NOMO-1 treated with dmso at 0.1 percent for 144 hours (cell line): ENCODE results near the gene BCL11B.

Experiments
- DNase-seq: peaks from one replicate; lab custom pipeline; 2025; ENCODE audit not compliant: unreplicated experiment; lab: John Stamatoyannopoulos, UW

Gene BCL11B

DNA sequence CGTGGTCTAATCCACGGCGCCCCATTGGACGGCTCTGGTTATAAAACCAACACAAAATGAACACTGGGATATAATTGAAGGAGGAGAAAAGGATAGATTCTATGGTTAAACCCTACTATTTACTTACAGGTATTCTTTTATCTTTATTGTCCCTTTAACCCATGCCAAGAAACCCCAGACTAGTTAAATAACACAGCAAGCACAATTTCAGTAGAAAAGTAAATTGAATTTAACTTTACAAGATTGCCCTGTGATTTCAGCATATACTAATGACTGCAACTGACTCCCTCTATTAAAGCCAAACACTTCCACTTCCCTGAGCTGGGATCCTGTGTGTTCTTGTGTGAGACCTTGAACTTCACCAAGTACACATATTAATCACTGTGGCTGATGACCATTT lies 45.3 kb downstream of the BCL11B start:
- no peak for DNase-seq

DNA sequence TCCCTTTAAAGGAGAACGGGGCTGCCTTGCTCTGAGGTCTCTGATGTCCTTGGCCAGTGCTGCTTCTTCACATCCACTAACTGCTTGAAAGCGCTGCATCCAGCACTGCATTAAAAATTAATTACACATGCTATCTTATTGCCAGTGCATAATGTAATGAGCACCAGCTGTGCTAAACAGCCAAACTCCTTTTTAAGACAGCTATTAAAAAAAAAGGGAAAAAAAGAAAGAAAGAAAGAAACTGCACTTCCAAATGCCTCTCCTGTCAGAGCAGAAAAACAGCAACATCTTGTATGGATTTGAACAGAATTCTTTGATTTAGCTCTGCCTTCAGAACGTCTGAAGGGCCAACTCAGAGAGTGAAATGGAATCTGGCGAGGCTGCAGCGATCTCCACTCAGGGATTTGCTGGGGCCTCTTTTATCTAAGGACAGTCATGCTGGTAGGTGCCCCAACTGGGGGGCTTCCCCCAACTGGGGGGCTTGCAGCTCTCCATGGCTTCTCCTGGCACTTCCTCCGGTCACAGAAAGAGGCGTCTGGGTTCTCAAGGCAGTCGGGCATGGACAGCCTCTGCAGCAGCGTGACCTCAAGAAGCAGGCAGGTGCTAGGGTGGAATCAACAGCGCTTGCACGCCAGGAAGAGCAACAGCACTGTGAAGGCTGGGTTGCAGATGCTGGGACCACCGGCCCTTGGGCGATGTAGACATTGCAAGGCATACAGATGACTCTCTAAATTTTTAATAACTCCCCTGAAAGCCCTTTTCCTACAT lies 46.4 kb downstream of the BCL11B start:
- DNase-seq, result no peak

DNA sequence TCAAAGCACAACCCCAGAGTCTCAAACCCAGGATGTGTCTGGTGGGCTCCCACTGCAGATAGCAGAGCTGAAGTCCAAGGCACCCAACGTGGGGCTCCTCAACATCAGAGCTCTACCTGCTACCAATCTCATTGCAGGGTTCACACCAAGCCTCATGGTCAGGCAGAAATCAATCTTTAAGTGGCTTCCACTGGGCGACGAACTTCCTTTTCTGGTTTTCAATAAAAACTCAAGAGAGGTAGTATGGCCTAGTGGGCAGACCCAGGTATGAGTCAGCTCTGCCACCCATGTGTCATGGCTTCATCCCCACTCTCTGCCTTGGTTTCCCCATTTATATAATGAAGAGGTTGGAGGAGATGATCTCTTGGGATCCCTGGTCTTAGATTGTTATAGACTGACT lies 47.0 kb downstream of the BCL11B start:
- DNase-seq, result no peak

DNA sequence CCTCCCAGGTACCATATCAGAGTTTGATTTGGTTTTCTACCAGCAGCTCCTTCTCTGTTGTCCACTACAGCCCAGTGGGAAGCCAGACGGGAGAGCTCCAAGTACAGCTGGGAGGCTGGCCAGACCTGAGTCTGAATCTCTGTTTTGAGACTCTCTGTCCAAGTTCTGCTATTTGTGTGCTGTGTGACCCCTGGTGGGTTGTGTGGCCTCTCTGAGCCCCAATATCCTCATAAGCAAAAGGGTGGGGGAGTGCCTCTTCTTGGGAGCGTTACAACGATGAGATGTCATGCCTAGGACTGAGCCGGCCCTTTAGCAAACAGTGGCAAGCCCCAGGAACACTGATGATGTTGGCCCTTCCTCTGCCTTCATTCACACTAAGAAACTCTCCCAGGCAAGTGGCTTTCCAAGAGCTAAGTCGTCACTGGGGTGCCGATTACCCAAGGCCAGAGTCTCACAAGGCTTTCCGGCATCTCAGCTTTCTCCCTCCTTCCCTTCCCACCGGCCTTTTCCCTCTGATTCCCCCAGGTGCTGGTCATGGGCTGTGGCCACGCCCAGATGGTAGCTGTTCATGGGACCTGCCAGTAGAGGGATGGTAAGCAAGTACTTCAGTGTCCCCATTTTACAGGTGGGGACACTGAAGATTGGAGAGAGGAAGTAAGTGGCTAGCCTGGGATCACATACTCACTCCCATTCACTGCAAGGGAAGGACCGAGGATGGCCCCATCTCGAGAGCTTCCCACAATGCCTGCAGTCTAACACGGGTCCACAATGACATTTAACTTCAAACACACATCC lies 47.7 kb downstream of the BCL11B start:
- no peak for DNase-seq

DNA sequence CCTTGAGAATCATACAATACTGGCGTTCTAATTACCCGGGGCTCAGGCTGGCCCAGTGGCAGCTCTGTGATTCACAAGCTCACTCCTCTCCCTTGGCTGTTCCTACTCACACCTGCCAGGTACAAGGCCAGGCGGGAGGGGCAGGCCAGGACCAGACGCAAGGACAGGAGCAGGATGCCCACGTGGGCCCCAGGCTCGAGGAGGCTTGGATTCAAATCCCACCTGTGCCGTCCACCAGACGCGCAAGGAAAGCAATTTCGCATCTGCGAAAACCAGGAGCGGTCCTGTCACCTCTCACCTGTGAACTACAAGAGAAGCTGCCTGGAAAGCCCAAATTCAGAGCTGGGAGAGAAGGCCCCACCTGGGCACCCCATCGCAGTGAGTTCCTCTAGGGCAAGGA lies 50.6 kb downstream of the BCL11B start:
- no peak for DNase-seq

DNA sequence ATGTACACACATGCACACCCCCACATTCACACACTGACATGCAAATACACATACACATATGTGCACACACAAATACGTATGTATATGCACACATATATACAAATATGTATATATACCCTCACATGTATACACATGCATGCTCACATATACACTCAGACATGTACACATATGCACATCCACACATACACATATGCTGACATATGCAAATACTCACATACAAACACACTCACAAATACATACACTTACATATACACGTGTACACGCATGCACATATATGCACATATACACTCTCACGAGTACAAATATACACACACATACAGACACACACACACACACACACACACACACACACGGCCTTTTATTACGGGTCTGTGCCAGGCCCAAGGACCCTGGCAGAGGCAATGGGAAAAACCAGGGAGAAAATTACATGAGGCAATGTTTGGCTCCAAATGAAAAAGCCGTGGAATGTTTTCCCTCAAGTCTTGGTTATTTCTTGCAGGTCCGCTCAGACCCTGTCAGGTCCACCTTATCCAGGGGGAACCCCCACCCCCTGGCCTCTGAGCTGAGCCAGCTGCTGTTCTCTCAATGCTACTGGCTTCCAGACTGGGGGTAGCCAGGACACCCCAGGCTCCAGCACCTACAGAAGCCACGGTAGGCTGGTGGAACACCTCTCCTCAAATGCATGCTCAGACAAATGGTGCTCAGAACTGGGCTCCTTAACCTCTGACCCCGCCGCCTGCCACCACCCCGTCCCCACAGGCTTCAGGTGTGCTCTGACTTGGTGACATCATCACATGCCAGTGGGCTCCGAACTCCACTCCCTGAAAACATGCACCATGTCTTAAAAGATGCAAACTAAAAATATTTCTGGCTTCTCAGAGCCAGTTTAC lies 54.7 kb downstream of the BCL11B start:
- DNase-seq, result no peak

DNA sequence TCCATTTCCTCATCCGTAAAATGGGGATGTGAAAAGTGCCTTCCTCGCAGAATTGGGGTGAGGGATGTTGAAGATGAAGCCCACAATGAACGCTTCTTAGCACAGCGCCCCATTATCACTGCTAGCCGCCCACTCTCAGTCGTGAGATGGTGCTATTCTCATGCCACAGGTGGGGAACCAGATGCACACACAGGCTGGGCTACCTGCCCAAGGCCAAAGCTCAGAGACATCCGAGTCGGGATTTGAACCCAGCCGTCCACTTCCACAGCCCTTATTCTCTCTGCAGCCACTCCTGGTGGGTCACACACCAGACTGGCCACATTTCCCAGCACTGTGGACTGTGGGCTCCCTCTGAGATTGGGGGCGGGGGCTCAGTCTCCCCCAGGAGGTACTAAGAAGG lies 55.8 kb downstream of the BCL11B start:
- DNase-seq, result no peak

DNA sequence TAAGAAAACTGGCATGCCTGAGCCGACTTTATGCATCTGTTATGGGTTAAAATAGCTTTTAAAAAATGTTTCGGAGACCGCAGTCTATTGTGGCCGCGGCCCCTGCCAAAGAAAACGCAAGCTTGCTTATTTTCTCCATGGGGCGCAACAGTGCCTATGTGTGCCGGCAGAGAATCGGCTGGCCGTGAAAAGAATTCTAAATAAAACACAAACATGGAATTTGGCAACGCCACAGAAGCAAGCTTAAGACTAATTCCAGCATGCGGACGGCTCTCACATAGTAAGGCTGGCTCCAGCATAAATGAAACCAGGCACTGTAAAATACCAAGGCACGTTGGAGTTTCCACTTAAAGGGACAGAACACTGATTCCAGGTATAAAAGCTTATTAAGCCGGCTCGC lies 56.7 kb downstream of the BCL11B start:
- no peak for DNase-seq

DNA sequence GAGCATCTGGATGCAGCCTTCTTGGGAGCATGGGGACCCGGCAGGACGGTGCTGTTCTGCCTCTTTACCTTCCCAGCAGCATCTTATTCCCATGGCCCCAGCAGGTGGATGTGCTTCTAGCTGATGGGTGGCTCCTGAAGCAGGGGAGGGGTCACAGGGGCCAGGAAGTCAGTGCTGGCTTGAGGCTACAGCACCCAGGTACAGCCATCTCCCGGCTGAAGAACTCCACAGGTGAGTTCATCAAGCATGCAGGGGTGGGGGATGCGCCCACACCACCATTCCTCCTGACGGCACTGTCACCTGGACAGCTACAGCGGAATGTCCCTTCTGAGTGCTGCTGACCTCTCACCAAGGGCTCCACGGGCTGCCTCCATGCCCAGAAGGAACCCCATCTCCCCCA lies 57.3 kb downstream of the BCL11B start:
- DNase-seq, result no peak

DNA sequence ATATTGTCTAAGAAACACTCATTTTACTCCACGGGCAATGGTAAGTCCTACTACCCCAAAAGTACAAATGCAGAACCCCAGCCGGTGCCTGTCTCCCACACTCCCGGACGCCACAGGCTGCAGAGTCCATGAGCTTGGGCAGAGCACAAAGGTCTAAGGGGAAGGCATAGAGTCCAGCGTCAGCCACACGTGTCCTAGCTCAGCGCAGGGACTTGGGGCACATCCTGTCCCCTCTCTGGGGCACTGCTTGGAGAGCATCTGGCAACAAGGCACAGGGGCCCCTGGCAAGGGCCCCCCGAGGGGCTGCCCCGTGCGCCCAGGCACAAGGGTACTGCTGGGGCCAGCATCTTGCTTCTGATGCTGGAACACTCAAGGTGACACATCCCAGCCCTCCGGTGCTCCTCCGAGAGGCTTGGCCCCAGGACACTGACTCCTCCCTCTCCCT lies 58.4 kb downstream of the BCL11B start:
- DNase-seq, result no peak

DNA sequence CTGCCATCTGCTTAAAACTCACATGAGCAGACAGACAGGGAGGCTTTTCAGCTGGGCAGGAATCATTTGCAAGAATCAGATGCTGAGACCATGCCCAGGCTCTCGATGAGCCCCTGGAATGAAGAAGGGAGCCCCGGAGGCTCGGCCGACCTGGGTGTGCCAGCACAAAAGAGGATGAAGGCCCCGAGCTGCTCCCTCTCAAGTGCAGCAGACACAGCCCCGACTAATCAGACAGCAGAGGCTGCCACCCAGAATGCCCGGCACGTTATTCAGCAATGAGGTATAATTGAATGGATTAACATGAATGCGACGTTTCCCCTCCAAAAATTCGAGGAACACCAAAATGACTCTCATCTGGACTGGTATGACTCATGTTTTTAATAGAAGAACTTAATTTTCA lies 58.9 kb downstream of the BCL11B start:
- DNase-seq, result no peak

DNA sequence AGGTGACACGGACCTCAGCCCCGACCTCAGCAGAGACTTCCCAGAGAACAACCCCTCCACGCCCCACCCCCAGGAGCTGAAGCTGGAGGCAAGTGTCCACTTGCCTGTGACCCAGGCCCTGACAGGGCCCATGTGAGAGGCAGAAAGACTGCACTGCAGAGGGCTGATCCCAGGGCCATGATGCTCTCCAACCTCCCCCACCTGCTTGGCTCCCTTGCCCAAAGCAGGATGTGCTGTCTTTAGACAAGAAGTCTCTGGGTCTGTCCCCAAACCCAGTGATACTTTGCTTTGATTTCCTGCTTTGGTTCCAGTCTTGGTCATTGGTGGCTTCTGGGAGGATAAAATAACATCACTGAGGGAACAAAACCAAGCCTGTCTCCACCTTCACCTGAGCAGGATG lies 59.4 kb downstream of the BCL11B start:
- no peak for DNase-seq

DNA sequence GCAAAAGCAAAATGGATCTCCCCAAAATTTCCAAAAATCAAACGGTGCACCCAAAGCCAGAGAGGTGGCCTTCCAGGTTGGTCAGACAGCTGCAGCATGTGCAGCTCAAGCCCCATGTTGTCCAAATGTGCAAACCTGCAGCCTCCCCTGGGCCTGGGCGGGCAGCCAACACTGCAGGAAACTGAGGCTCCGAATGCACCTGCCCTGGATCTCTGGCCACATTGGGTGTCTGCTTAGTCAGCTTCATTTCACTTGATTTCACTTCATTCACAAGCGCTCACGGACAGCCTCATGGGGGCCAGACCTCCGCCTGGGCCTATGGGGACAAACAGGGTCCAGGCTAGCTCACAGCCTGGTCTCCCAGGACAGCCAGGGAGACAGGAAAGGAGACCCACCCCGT lies 59.8 kb downstream of the BCL11B start:
- DNase-seq, result no peak

DNA sequence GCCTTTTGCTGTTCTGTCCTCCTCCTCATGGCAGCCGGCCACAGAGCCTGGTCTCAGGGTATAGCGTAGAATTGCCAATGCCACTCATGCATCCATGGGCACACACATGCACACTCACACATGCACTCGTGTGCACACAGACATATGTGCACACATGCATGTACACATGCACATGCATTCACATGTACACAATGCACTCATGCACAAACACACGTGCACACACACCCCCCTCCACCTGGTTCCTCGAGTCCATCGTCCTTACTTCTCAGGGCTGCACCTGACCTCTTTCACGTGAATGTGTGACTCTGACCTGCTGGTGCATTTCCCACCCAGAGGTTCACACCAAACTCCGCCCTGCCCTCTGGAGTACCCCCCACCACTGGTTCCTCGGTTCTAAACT lies 60.6 kb downstream of the BCL11B start:
- no peak for DNase-seq

DNA sequence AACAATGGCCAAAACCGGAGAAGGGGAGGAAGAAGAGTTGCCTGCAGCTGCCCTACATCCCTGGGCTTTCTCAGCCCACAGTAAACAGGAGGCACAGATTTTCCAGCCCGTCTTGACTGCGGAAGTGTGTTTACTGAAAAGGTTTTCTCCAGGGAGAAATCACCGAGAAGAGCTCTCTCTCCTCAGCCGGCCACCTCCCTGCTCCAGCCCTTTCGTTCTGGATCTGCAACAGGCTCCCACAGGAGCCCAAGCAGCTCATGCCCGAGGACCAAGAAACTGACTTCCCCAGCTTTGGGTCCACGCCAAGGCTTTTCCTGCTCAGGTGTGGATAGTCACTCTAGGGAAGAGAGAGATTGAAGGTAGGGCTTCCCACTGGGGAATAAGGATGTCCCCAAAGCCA lies 61.7 kb downstream of the BCL11B start:
- no peak for DNase-seq

DNA sequence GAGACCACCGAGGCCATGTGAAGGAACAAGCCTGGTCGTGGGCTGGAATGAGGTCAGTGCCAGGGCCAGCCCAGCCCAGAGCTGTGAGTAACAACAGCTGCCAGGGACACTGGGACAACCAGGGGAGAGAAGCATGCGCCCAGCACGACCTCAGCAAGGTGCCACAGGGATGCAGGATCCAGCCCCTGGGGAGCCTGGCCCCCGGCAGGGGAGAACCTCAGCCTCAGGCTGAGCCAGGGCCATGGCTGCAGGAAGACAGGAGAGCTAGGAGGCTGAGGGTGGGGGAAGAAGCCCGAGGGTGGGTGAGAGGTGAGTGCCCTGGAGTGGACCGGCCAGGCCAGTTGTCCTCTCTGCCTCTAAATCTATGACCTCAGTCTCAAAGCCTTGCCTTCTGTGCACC lies 62.6 kb downstream of the BCL11B start:
- DNase-seq, result no peak

DNA sequence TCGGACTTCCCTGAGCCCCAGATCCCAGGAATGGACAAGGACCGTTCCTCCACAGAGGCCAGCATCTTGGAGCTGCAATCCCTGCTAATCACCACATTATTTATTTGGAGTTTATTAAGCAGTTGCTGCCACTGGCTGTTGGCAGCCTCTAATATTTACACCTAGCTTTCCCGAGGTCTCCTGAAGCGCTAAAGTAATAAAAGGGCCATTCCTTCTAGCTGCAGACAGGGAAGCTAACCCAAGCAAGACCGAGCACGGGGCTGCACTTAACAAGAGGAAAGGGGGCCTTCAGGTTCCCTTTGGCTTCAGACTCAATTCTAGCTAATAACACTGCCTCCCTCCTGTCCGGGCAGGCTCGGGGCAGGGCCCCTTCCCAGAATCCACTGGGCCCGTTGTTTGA lies 63.7 kb downstream of the BCL11B start:
- DNase-seq, result no peak

DNA sequence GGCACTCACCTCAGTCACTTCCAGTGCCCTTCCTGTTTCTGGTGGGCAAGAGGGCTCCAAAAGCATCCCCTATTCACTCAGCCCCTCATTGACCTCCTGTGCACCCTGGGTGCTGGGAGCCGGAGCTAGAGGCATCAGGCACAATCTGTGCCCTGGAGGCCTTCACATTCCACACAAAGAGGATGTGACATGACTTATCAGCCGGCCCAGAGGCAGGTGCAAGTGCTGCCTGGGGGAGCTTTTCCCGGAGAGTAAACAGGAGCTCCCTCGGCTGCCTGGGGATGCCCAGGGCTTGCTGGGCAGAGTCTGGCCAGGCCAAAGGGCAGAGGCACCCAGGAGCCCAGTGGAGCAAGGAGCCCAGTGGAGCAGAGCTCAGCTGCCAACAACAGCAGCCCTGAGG lies 64.5 kb downstream of the BCL11B start:
- no peak for DNase-seq

DNA sequence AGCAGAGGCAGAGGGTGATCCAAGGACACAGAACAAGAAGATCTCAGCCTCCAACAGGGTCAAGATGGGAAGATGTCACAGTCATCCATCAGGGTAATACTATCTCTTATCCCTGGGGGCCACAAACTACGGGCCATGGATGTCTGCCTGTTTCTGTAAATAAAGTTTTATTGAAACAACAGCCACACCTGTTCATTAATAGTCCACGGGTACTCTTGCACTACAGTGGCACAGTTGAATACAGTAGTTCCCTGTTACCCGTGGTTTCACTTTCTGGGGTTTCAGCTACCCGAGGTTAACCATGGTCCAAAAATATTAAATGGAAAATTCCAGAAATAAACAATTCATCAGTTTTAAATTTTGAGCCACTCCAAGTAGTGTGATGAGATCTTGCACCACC lies 65.9 kb downstream of the BCL11B start:
- no peak for DNase-seq

DNA sequence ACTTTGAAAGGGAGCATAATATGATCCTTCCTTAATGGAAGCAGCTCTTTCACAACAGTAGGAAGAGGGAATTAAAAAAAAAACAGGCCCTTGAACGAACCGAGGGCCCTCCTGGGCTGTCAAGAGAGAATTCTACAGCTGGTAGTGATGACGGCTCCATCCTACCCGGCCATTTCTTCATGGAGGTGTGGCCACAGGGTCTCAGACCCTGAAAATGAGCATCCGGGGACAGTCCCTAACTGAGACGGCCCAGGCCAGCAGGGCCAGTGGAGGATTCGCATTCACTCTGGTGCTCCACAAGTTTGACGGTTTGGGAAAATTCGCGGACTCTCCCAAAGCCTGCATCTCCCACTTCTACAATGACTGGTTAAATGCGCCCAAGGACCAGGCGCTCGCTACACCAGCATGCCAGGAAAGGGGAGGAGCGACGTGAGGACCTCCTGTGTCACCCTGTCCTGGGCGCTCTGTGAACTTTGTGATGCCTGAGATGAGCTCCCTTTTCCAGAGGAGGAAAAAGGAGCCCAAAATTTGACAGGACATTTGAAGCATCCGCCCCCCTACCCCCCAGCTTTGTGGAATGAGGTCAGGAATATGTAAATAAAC lies 66.8 kb downstream of the BCL11B start:
- DNase-seq, result no peak

DNA sequence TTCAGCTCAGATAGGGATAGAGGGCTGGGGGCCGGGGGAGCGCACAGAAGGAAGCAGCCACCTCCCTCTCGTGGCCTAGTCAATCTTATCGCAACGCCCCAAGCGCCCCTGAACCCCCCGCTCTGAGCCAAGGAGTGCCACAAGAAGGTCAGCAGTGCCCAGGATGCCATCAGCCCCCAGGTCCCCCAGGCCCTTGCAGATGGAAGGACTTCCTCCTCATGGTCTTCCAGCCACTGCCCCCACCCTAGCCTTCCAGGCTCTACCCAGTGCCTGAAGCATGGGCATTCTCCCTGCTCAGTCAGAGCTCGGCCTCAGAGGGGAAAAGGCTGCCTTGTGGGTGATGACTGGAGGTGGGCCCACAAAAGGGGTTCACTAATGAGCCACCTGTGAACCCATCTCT lies 68.2 kb downstream of the BCL11B start:
- no peak for DNase-seq
